ENCODE results near the gene MAP2.

DNA sequence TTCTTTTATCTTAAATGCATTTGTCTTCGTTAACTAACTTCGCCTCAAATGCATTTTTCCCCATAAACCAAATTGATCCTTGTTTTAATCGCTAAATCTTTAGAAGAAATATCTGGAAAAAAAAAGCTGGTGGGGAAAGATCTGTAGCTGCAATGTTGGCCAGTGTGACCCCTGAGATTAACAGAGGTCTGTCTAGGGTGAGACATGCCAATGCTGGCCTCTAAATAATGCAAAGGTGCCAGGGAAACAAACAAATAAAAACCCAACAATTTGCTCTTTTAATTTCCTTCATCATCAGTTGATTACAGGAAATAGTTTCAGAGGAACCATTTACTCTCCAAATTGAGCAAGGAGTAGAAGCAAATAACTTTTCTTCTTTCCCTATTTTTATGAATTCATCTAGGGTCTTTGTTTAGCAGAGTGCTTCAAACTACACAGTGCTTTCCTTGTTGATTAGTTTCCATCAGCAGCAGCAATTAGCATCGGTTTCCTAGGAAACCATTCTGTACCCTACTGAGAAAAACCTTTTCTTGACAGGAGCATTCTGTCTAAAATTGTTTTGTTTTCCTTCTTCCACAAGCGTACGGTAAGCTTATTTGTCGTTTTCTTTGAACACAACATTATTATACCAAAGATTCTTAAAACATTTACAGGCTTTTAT, 247.3 kb downstream of the MAP2 start:
- TF ChIP-seq, protein P1, sequence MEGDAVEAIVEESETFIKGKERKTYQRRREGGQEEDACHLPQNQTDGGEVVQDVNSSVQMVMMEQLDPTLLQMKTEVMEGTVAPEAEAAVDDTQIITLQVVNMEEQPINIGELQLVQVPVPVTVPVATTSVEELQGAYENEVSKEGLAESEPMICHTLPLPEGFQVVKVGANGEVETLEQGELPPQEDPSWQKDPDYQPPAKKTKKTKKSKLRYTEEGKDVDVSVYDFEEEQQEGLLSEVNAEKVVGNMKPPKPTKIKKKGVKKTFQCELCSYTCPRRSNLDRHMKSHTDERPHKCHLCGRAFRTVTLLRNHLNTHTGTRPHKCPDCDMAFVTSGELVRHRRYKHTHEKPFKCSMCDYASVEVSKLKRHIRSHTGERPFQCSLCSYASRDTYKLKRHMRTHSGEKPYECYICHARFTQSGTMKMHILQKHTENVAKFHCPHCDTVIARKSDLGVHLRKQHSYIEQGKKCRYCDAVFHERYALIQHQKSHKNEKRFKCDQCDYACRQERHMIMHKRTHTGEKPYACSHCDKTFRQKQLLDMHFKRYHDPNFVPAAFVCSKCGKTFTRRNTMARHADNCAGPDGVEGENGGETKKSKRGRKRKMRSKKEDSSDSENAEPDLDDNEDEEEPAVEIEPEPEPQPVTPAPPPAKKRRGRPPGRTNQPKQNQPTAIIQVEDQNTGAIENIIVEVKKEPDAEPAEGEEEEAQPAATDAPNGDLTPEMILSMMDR (IDR thresholded peaks at IDR 0.05): no peak
- TF ChIP-seq EZH2 (IDR thresholded peaks at IDR 0.05; ENCODE audit: borderline replicate concordance, insufficient read depth, low read depth, low read length, poor library complexity, severe bottlenecking): no peak

All from B cell (primary cell).